ENCODE results near the gene CLK1.
"Not testable (repeated sequence)": the region's sequence is repeated elsewhere in the genome, so short reads cannot be mapped to it uniquely, and the experiment has no call there.

CLK1 gene

GRCh38 chr2:200850512-200851256 lies 13.8 kb downstream of the CLK1 start:
- DNase-seq: no peak

DNA sequence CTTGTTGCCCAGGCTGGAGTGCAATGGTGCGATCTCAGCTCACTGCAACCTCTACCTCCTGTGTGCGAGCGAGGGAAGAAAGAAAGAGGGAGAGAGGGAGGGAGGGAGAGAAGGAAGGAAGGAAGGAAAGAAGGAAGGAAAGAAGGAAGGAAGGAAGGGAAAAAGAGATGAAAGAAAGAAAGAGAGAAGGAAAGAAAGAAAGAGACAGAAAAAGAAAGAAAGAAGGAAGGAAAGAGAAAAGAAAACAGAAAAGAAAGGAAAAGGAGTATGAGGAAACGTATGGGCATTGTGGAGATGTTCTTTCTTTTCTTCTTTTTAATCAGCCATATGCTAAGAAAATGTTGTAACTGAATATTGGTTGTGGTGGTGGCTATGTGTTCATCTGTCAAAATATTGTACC lies 16.5 kb downstream of the CLK1 start:
- no peak for DNase-seq

DNA sequence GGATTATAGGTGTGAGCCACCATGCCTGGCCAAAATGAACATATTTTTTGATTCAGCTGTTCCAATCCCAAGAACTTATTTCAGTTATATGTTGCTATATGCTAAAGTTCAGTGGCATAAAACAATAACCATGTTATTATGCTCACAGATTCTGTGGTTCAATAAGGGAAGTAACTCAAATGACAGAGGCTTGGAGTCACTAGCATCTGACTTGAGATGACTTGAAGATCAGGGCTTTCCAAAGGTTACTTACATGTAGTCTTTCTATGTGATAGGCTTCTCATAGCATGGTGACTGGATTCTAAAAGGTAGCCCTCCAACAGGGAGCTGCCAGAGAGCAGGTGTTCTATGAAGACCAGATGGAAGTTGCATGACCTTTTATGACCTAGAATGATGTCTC lies 17.2 kb downstream of the CLK1 start:
- no peak for DNase-seq

- DNase-seq: no peak
Observed at GRCh38 chr2:200845669-200846325, 18.7 kb downstream of the CLK1 start.

GRCh38 chr2:200845194-200845593 lies 19.3 kb downstream of the CLK1 start:
- DNase-seq: no peak

GRCh38 chr2:200843993-200844948 lies 20.2 kb downstream of the CLK1 start:
- no peak for DNase-seq

DNA sequence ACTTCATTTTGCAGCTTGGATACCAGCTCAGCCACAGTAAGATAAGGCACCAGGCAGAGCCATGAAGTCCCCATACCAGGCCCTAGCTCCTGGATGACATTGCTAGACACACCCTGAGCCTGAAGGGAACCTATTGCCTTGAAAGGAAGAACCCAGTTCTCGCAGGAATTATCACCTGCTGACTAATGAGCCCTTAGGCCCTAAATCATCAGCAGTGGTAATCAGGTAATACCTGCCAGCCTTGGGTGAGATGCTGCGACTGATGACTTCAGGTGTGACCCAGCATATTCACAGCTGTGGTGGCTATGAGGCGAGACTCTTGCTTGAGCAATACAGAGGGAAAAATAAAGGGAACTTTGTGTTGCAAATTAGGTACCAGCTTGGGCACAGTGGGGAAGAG lies 24.9 kb downstream of the CLK1 start:
- DNase-seq: no peak

GRCh38 chr2:200834701-200835100 lies 29.8 kb downstream of the CLK1 start:
- DNase-seq: no peak

DNA sequence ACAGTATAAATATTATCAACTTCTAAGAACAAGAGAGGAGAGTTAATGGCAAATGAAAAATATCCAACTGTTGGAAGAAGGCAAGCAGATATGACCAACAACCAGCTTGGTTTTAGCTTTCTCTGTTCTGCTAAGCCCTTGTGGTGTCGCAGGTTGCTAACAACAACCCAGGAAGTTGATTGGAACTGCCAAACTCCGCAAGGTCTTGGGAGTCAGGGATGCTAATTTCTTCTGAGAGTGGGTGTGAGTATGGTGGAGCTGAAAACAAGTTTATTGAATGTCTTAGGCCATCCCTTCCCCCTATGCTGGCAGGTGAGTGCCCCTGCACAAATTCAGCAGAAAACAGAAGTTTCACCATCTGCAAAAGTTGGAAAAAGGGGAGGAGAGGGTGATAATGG lies 35.2 kb downstream of the CLK1 start:
- no peak for DNase-seq

GRCh38 chr2:200828572-200829257 lies 35.7 kb downstream of the CLK1 start:
- no peak for DNase-seq

GRCh38 chr2:200828104-200828503 lies 36.4 kb downstream of the CLK1 start:
- no peak for DNase-seq

DNA sequence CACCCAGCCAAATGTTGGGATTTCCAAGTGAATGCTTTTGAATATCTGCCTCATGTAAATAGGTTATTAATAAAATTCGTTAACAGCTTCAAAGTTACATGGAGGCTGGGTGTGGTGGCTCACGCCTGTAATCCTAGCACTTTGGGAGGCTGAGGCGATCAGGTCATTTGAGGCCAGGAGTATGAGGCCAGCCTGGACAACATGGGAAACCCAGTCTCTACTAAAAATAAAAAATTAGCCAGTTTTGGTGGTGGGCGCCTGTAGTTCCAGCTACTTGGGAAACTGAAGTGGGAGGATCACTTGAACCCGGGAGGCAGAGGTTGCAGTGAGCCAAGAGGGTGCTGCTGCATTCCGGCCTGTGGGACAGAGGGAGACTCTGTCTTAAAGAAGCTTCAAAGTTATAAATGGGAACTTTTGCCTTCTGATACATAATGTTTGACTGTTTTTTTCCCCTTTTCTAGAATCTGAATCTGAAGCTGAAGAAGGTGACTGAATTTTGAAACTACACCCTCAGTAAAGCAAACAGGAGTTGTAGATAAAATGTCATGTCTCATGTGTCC lies 42.7 kb downstream of the CLK1 start:
- DNase-seq: no peak

DNA sequence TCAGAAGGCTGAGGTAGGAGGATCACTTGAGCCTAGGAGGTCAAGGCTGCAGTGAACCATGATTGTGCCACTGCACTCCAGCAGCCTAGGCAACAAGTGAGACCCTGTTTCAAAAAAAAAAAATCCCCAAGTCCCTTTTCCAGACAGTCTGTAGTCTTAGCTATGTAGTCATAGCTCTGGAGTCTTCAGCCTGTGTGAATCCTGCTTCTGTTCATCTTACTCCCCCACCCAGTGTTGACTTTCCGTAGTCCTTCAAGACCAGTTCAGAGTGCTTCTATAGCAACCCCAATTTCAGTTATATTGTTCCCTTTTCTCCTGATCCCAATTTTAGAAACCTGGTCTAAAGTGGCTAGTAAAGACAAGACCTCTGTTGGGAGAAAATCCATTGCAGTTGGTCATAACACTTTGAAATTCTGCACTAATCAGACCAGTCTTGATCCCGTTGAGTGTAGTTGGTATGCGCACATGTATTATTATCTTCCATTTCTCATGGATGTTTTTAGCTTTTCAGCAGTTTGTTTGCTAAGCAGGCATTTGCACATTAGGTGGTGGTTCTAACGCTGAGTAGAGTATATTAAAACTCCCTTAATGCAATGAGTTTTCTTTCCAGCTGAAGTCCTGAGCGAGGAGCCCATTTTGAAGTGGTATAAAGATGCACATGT lies 43.8 kb downstream of the CLK1 start:
- no peak for DNase-seq

DNA sequence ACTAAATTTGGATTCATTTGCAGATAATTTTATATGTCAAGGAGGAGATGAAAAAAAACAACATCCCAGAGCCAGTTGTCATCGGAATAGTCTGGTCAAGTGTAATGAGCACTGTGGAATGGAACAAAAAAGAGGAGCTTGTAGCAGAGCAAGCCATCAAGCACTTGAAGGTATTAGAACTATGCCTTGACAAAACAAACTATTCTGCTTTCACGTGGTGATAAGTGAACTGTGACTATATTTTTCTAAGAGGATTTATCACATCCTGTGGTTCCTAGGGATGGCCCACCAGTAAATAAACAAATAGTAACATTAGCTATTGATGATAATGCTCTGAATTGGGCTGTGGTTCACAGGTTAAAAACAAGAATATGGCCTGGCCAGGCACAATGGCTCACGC lies 45.7 kb downstream of the CLK1 start:
- not testable (repeated sequence) for DNase-seq

DNA sequence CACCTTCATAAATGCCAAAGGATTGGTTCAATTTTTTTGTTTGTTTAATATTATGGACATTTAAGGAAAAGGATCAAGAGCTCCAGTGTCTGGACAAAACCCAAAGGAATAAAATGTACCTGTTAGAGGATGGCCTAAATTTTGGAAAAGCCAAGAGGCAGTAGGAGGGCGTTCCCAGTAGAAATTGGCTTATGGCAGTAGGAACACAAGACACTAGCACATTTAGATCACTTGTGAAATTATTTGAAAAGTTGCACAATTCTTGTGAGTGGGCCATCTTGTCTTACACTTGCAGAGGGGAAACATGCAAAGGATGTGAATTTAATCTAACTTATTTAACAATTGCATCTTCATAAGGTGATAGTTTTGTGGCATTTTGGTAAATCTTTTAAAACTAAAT lies 49.5 kb downstream of the CLK1 start:
- DNase-seq: no peak

GRCh38 chr2:200814276-200814815 lies 50.1 kb downstream of the CLK1 start:
- no peak for DNase-seq

GRCh38 chr2:200812122-200813022 lies 52.1 kb downstream of the CLK1 start:
- DNase-seq: peak; percentile 1

DNA sequence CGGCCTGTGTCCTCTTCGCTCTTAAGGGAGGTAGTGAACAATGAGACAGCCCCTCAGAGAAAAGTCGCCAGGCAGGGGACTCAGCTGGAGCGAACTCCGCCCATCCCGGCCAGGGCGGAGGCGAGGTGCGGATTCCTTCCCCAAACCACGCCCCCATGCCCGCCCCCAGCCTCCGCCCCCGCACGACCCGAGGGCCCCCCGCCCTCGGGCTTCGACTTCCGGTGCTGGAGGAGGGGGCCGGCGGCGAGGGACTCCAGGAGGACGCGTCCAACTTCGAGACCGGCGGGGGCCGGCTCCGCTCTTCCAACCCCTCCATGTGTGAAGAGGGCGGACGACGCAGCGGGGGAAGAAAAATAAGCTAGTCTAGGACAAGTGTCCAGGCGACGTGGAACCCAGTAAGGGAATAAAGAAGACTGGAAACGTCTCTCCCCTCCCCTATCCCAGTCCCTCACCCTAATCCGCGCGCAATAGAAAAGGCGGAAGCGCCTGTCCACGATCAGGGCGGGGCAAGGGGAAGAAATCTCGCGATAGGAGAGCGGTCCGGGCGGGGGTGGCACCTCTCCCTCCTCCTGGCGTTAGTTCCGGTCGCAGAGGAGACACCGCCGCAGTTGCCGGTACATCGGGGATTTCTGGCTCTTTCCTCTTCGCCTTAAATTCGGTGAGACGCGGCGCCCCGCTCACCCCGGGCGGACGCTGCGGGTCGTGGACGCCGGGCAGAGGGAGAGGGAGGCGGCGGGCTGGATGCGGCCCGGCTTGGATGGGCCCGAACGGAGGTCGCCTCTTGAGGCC lies 52.9 kb downstream of the CLK1 start, which contains the start of gene BZW1:
BZW1 (plus strand) TSS at position 578 of the 789 bp plus-strand sequence. CDS start 1,308 bp downstream, outside the sequence.
- DNase-seq: peak; percentile 82

DNA sequence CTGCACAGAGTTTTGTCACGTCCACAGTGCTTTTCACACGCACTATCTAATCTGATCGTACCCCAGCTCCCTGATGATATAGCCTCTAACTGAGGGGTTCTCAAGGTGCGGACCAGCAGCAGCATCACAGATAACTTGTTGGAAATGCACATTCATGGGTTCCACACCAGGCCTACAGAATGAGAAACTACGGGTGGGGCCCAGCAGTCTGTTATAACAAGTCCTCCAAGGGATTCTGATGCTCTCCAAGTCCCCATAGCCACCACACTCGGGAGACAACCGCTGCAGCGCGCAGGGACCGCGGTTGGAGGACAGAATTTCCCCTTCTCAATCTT lies 53.5 kb downstream of the CLK1 start:
- no peak for DNase-seq
